GM12892 (cell line): ENCODE data around the gene NGEF.

Experiments
- DNase-seq: peaks from one replicate; pipeline ENCODE4 v3.0.0; 2011; ENCODE audit not compliant: insufficient read length
- FAIRE-seq: peaks from 2 replicates; lab custom pipeline; 2011; peaks lifted over from hg19 to GRCh38; lab: Jason Lieb, UNC
- POLR2A ChIP-seq: IDR thresholded peaks from 2 replicates; pipeline ENCODE4 v1.6.1; 2011; ENCODE audit warnings: low read depth, low read length, control low read depth
- POLR2AphosphoS5 ChIP-seq: IDR thresholded peaks from 2 replicates; pipeline ENCODE4 v1.6.1; 2011; ENCODE audit warnings: low read depth, low read length, control low read depth
- TAF1 ChIP-seq: IDR thresholded peaks from 2 replicates; pipeline ENCODE4 v1.6.1; 2011; ENCODE audit warnings: low read depth, mild to moderate bottlenecking, control low read depth, low read length, borderline replicate concordance

NGEF gene

DNA sequence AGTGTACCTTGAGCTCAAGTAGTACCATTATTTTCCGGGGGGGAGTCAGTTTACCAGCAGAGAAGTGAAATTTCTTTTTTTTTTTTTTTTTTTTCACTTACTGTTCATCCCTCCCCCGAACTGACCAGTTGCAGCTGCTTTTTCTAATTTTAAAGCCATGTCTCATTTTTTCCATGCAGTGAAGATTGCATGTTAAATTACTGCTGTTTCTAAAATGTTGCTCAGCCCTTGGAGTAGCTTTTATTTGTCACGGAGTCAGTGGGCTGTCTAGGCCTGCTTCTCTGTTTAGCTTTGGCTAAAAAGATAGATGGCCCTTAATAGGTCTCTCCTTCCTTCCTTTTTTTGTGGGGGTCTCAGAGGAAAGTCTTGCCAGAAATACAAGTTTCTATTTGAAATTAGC is 70.2 kb downstream of the NGEF start:
- no peak for FAIRE-seq

DNA sequence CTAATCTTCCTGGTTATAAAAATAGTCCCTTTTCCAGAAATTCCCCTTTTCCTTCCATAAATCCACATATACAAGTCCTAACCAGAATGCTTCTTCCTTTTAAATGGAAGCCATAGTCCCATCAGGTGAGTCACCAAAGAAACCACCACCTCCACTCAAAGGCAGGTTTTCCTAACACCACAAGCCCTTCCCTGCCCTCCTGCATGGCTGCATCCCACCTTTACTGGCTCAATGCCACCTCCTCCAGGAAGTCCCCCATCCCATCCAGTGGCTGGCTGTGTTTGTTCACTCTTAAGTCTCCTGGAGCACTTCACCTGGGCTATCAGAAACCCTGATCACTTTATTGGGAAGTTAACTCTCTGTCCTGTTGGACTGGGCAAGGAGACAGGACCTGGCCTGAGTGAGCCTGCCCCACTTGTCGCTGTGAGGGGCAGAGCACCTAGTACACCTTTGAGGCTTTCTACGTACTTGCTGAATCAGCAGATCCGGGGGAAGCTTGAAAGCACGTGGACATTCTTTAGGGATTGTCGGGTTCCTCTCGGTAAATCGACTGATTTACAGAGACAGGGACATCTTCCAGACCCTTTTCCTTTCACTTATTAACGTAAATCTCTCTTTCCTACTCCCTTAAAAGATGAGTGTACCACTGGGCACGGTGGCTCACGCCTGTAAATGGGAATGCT is 71.0 kb downstream of the NGEF start:
- DNase-seq (no peak), FAIRE-seq (no peak)
- TF ChIP-seq POLR2AphosphoS5, result no peak
- no peak for TF ChIP-seq POLR2A
- TF ChIP-seq TAF1, result no peak

More for the DNA sequence above, 70.2 kb downstream of the NGEF start:
- DNase-seq, result no peak
- no peak for TF ChIP-seq TAF1

DNA sequence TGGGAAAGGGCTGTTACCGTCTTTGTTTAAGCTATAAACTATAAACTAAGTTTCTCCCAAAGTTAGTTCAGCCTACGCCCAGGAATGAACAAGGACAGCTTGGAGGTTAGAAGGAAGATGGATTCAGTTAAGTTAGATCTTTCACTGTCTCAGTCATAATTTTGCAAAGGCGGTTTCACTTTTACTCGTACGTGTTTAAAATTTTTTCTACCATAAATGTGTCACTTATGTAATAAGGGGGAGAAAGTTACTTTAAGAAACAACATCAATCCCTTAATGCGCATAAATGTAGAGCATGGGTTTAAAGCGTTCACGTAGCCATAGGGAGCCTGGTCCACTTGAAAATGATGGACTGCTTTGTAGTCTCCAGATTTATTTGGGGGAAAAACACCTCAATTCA is 71.7 kb downstream of the NGEF start:
- no peak for FAIRE-seq
- DNase-seq, result no peak
- TF ChIP-seq TAF1 (no peak), POLR2A (no peak), POLR2AphosphoS5 (no peak)

GRCh38 chr2:232940724-232941123 is 72.3 kb downstream of the NGEF start:
- no peak for TF ChIP-seq POLR2AphosphoS5
- TF ChIP-seq TAF1, result no peak
- TF ChIP-seq POLR2A, result no peak
- DNase-seq (no peak), FAIRE-seq (no peak)

- TF ChIP-seq POLR2AphosphoS5, result no peak
- no peak for TF ChIP-seq TAF1
- TF ChIP-seq POLR2A, result no peak
- DNase-seq (no peak), FAIRE-seq (no peak)
Measured at GRCh38 chr2:232937278-232937906, 75.7 kb downstream of the NGEF start.

DNA sequence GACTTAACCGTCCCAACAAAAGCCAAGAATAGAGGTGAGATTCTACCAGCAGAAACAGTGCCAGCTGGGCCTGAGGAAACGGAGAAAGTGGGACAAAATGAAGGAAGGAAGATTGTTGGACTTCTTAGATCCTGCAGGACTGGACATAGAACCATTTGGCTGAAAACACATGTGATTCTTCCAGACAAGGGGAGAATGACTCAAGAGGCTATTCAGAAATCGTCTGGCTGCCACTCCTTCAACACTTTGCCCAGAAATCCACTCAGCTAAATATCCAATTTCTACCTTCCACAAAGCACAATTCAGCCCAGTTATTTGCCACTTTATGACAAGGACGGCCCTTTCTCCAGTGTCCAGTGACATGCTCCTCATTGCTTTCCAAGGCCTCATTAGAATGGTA is 81.4 kb downstream of the NGEF start:
- TF ChIP-seq POLR2A (no peak), POLR2AphosphoS5 (no peak), TAF1 (no peak)
- FAIRE-seq (no peak), DNase-seq (no peak)

DNA sequence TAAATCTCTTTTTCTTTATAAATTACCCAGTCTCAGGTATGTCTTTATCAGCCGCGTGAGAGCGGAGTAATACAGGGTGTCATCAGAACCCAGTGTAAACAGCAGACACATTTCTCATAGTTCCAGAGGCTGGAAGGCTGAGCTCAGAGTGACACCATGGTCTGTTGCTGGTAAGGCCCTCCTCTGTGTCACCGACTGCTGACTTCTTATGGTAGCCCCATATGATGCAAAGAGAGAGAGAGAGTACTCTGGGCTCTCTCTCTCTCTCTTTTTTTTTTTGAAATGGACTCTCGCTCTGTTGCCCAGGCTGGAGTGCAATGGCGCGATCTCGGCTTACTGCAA is 83.0 kb downstream of the NGEF start:
- no peak for FAIRE-seq

DNA sequence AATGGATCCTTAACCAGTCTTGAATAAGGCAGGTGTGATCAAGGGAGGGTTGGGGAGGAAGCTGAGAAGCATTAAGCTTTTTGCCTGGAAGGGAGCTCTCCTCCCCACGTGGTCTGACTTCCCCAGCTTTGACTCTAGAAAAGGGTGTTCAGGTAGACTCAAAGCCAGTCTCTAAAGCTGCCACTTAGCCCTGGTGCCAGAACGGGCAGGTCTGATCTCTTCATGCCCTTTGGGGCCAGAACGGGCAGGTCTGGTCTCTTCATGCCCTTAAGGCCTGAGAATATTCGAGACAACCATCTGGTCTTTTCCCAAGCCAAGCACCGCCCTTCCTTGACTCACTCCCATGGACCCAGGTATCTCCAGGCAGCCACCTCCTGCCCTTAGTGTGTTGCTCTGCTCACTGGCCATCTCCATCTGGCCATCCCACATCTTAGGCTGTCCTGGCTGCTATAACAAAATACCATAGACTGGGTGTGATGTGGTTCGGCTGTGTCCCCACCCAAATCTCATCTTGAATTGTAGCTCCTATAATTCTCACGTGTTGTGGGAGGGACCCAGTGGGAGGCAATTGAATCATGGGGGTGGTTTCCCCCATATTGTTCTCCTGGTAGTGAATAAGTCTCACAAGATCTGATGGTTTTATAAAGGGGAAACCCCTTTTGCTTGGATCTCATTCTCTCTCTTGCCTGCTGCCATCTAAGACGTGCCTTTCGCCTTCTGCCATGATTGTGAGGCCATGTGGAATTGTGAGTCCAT is 83.6 kb downstream of the NGEF start:
- no peak for DNase-seq
- TF ChIP-seq TAF1 (no peak), POLR2AphosphoS5 (no peak), POLR2A (no peak)
- FAIRE-seq, result no peak

More for the DNA sequence above, 83.0 kb downstream of the NGEF start:
- no peak for TF ChIP-seq POLR2A
- TF ChIP-seq TAF1, result no peak
- no peak for TF ChIP-seq POLR2AphosphoS5
- DNase-seq, result no peak

- DNase-seq (no peak), FAIRE-seq (no peak)
- TF ChIP-seq POLR2A, result no peak
- no peak for TF ChIP-seq TAF1
- no peak for TF ChIP-seq POLR2AphosphoS5
Measured at GRCh38 chr2:232928551-232929302, 84.3 kb downstream of the NGEF start.

DNA sequence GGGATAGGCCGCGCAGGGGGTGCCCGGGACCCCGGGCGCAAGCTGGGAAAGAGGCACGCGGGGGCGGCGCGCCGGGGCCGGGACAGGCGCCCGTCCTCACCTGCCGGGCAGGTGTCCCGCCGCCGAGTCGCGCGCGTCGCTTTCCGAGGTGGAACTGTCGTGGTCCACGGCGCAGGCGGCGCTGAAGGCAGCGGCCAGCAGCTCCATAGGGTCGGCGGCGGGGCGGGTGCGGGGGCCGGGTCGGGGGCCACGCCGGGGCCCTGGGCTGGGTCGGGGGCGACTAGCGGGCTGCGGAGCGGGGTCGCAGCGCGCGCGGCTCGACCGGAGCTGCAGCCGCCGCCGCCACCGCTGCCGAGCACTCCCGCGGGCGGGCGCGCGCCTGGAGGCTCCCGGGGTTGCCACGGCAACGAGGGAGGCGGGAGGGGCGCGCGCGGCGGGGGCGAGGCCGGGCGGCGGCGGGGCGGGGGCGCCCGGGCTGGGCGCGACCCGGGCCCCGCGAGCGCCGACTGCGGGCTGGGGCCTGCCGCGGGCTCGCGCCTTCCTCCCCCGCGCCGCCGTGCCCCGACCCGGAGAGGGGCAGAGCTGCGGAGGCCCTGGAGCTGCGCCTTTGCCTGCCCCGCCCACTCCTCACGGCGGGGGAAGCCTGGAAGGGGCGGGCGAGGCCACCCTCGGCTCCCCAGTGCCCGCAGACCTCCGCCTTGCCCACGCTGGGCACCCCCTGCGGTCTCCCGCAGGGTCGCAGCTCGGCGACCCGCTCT is 85.1 kb downstream of the NGEF start:
- no peak for DNase-seq
- FAIRE-seq, result no peak
- no peak for TF ChIP-seq POLR2AphosphoS5
- no peak for TF ChIP-seq POLR2A
- TF ChIP-seq TAF1, result no peak
